ENCODE results near the gene FOCAD.

Gene FOCAD

DNA sequence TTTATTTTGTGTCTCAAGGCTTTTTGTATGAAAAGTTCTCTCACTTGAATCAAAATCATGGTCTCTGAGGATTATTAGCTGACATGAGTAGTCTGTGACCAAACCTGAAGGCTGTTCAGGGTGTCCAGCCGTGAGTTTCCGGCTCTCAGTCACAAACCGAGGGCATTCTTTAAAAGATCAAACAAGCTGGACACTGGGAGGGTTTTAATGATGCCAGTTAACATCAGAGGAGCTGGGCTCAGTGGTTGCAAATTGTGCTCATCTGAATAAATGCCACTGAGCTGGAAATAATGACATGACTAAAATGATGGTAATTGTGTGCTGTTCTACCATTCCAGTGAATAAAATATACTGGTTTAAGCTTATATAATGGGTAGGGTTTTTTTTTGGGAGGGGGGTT lies 153.1 kb downstream of the FOCAD start:
- no peak for TF ChIP-seq JUND (IDR thresholded peaks at IDR 0.05; ENCODE audit: low read depth)
- in situ Hi-C loops (cut with HindIII; ENCODE audit: low pct_unique_long_range_greater_than_20kb, low sequenced_read_pairs) = no loop called here
- DNase-seq (ENCODE audit: low read depth in 1 of 2, low spot score in 1 of 2) = no peak

DNA sequence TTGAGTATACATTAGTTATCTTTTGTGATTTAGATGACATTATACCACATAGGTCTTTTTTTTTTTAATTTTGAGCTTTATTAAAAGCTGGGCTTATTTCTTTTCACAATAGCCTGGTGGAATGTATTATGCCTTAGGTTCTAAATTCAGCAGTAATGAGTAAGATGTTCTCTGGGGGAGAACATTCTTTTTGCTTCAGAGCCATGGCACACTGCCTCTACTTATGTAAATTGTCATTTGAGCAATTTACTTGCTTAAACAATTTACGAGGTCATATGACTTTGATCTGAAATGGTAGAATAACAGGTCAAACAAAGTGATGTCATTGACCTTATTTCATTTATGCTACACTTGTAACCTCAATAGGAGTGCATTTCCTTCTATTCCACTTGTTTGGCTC lies 154.2 kb downstream of the FOCAD start:
- DNase-seq (ENCODE audit: low read depth in 1 of 2, low spot score in 1 of 2) = no peak
- in situ Hi-C loops (cut with HindIII; ENCODE audit: low pct_unique_long_range_greater_than_20kb, low sequenced_read_pairs) = no loop called here
- no peak for TF ChIP-seq JUND (IDR thresholded peaks at IDR 0.05; ENCODE audit: low read depth)

DNA sequence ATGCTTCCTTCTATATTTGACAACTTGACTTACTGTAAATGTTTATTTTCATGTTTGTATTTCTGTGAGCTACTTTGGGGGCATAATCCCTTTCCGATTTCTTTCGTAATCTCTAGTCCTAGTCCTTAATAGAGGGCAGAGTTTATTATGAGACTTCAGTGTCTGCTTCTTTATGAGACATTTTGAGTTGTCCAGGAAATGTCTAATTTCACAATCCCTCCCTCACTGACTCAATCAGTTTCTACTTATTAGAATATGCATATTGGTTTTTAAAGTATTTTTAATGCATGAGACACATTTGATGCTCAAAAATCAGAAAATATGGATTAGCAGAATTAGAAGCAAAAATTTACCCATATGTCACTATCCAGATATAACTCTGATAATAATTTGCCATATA lies 160.9 kb downstream of the FOCAD start:
- in situ Hi-C loops (cut with HindIII; ENCODE audit: low pct_unique_long_range_greater_than_20kb, low sequenced_read_pairs) = no loop called here
- DNase-seq (ENCODE audit: low read depth in 1 of 2, low spot score in 1 of 2) = no peak
- TF ChIP-seq JUND (IDR thresholded peaks at IDR 0.05; ENCODE audit: low read depth) = no peak

DNA sequence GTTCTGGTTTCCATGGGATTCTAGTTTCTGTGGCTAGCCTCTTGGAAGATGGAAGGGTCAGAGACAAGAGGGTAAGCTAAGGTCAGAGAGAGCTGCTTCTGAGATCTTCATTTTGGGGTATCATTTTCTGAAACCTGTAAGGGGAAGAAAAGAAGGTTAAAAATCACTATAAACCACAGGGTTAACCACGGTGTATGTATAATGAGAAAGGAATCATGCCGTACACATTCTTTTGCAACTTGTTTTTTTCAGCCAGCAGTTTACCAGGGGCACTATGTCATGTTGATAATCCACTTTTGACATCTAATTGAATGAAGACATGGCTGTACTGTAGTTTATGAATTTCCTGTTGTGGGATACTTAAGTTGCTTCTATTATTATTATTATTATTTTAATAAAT lies 164.4 kb downstream of the FOCAD start:
- DNase-seq (ENCODE audit: low read depth in 1 of 2, low spot score in 1 of 2) = no peak
- in situ Hi-C loops (cut with HindIII; ENCODE audit: low pct_unique_long_range_greater_than_20kb, low sequenced_read_pairs) = no loop called here
- no peak for TF ChIP-seq JUND (IDR thresholded peaks at IDR 0.05; ENCODE audit: low read depth)

DNA sequence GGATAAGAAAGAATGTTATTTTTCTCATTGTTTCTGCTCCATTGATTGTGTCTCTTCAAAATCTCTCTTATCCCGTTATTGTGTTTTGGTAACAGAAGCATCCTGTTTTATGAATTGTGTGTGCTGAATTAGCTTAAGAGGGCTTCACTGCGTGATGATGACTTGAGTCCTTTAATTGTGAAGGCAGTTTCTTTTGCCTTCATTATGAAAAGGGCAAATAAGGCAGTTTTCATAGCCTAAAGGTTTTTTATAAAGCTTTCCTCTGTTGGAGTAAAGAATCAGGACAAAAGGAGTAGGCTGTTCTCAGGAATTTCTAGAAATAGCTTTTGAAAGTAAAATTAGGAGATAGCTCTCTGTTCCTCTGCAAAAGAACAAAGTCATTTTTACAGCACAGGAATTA lies 169.8 kb downstream of the FOCAD start:
- in situ Hi-C loops (cut with HindIII; ENCODE audit: low pct_unique_long_range_greater_than_20kb, low sequenced_read_pairs) = no loop called here
- TF ChIP-seq JUND (IDR thresholded peaks at IDR 0.05; ENCODE audit: low read depth) = no peak
- no peak for DNase-seq (ENCODE audit: low read depth in 1 of 2, low spot score in 1 of 2)

DNA sequence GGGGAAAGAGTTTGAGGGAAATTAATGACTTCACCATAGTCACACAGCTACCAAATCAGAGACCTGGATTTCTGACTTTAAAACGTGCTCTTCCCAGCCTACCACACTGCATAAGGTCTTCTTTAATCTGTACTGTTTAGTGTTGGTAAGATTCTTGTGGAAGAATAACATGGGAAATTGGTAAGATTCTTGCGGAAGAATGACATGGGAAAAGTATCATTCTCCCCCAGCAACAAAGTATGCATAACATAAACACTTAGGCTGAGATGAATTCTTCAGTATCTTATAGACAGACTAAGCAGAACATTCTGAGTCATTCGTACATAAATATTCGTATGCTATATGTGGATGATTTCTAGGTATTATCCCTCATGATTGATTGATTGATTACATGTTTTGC lies 170.4 kb downstream of the FOCAD start:
- in situ Hi-C loops (cut with HindIII; ENCODE audit: low pct_unique_long_range_greater_than_20kb, low sequenced_read_pairs) = no loop called here
- no peak for DNase-seq (ENCODE audit: low read depth in 1 of 2, low spot score in 1 of 2)
- no peak for TF ChIP-seq JUND (IDR thresholded peaks at IDR 0.05; ENCODE audit: low read depth)

DNA sequence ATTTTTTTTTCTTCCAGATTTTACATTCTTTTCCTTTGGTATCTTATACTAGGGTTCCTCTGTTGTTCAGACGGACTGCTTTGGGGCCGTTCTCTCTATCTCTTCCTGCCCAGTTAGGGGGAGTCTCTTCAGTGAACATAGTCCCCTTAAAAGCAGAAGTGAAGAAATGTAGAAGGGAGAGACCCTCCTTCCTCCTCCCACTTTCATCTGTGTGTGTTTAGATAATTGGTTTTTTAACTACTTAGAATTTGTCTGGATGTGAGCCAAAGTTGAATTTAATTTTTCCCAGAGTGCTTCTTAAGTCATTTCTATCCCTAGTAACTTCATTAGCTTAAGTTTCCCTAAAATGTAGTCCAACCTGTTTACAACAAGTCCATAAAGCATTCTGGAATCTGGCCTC lies 179.9 kb downstream of the FOCAD start:
- peak in 1 of 2 experiments; percentile 54 for DNase-seq (ENCODE audit: low read depth in 1 of 2, low spot score in 1 of 2)
- in situ Hi-C loops (cut with HindIII; ENCODE audit: low pct_unique_long_range_greater_than_20kb, low sequenced_read_pairs) = no loop called here
- TF ChIP-seq JUND (IDR thresholded peaks at IDR 0.05; ENCODE audit: low read depth) = no peak

DNA sequence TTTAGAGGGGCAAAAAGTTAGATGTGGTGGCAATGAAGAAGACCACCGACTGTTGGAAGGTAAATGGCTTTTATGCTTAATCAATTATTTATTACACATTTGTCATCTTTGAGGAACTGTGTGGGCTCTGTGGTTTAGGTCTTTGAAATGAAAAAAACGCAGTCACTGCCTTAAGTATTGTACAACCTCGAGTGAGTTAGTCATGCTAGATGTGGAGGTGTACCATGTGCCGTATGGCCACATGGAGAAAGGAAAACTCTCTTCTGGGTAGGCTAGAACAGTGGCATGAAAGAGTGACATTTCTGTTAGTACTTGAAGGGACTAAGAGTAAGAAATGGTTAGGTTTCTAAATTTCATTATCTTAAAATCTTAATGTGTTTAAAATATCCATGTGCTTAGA lies 181.3 kb downstream of the FOCAD start:
- TF ChIP-seq JUND (IDR thresholded peaks at IDR 0.05; ENCODE audit: low read depth) = no peak
- no peak for DNase-seq (ENCODE audit: low read depth in 1 of 2, low spot score in 1 of 2)
- in situ Hi-C loops (cut with HindIII; ENCODE audit: low pct_unique_long_range_greater_than_20kb, low sequenced_read_pairs) = no loop called here

DNA sequence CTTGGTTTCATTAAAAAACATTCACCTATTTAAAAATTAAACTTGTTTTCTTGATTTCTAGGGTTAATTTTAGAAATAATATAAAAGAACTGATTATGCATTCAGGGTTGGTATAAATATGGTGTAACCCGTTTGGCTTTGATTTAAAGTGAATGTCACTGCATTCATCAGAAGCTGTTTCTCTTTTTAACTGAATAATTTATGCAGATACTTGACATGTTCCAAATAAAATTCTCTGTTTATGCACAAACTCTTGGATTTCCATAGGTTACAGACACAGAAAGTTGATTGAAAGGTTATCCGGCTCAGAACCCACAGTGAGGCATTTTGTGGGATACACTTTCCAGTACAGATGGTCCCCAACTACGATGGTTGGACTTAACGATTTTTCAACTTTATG lies 186.1 kb downstream of the FOCAD start:
- in situ Hi-C loops (cut with HindIII; ENCODE audit: low pct_unique_long_range_greater_than_20kb, low sequenced_read_pairs) = no loop called here
- DNase-seq (ENCODE audit: low read depth in 1 of 2, low spot score in 1 of 2) = no peak
- TF ChIP-seq JUND (IDR thresholded peaks at IDR 0.05; ENCODE audit: low read depth) = no peak

DNA sequence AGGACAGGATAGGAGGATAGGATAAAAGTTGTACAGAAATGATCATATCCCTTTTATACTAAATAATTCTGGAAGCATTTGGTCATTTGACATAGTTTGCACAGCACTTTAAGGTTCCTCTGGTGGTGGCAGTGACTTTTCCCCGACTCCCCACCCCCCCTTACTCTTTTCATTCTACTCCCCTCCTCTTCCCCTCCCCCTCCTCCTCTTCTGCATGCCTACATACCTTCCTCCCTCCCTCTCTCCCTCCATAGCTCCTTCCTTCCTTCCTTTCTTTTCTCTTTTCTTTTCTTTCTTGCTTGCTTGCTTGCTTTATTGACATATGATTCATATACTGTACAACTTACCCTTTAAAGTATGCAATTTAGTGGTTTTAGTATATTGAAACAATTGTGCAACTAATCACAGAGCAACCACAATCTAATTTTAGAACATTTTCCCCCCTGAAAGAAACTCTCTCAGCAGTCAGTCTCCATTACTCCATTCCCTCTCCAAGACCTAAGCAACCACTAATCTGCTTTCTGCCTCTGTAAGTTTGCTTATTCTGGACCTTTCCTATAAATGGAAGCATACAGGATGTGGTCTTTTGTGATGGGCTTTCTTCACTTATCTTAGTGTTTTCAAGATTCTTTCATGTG lies 188.4 kb downstream of the FOCAD start:
- in situ Hi-C loops (cut with HindIII; ENCODE audit: low pct_unique_long_range_greater_than_20kb, low sequenced_read_pairs) = no loop called here

DNA sequence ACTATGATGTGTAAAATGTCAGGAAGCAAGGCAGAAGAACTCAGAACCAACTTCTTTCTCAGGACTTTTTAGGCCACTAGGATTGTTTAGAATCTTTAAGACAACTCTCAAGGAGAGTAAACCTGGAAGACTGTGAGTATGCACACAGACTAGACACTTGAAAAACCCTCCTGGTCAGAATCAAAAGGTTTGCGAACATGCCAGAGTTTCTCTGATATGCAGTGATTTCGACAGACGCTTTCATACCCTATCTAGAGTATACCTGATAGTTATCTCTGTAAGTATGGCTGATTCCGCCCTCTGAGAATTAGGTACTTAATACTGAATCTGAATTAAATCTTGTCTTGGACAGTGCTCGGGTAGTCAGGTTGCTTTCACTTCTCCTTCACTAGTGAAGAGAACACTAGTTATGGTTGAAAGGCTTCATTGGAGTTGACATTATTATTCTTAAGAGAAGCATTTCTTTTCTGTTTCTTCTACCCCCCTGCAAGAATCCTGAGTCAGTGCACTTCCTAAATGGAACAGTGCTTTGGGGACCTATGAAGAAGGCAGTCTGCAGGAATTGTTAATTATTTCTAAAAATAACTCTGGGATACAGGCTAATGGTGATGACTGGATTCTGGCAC lies 189.3 kb downstream of the FOCAD start:
- DNase-seq (ENCODE audit: low read depth in 1 of 2, low spot score in 1 of 2) = no peak
- in situ Hi-C loops (cut with HindIII; ENCODE audit: low pct_unique_long_range_greater_than_20kb, low sequenced_read_pairs) = no loop called here
- TF ChIP-seq JUND (IDR thresholded peaks at IDR 0.05; ENCODE audit: low read depth) = no peak

More for the DNA sequence above, 188.4 kb downstream of the FOCAD start:
- no peak for TF ChIP-seq JUND (IDR thresholded peaks at IDR 0.05; ENCODE audit: low read depth)
- no peak for DNase-seq (ENCODE audit: low read depth in 1 of 2, low spot score in 1 of 2)

DNA sequence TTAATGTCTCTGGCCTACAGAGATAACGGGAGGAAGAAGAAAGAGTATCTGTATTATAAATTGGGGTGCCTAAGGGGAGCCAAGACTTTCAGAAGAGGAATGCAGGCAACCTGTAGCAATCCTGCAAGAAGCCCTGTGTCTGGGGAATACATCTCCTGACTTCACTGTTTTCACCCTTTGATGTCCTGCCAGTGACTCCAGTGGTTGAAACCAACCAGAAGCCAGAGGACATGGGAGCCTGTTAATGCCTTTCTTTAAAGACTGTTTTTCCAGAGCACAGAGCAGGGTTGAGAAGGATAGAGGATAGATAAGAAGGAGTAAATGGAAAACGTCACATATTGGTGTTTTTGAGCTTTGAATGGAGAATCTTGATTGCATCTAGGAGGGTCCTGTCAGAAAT lies 196.2 kb downstream of the FOCAD start:
- no peak for DNase-seq (ENCODE audit: low read depth in 1 of 2, low spot score in 1 of 2)
- no peak for TF ChIP-seq JUND (IDR thresholded peaks at IDR 0.05; ENCODE audit: low read depth)
- in situ Hi-C loops (cut with HindIII; ENCODE audit: low pct_unique_long_range_greater_than_20kb, low sequenced_read_pairs) = no loop called here

DNA sequence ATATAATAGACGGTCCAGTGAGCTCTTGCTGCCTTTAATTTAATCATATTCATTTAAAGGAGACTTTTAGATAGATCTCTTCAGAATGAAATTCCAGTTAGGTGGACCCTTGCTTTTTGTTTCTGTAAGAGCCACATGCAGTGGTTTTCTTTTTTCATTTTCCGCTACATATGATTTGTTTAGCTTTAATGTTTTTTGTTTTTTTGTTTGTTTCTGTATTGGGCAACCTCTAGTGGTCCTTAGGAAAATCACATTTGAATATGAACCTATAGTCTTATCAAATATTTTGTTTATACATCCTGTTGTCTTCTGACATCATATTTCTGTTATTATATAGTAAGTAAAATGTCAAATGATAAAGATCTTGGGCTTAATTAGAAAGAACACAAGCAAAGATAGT lies 196.6 kb downstream of the FOCAD start:
- DNase-seq (ENCODE audit: low read depth in 1 of 2, low spot score in 1 of 2) = no peak
- in situ Hi-C loops (cut with HindIII; ENCODE audit: low pct_unique_long_range_greater_than_20kb, low sequenced_read_pairs) = no loop called here
- no peak for TF ChIP-seq JUND (IDR thresholded peaks at IDR 0.05; ENCODE audit: low read depth)
